ENCODE results near the gene RBMX2. TPM values are rescaled to one million over a fixed set of nuclear protein-coding genes. Genes with fewer than 3 reads are reported as not detected.

Gene RBMX2
- total and polyA plus RNA-seq, 3 donors from 2014 or later: 13.7 to 18.0 (median 14.1) TPM

GRCh38 chrX:130414800-130415199 is 13.0 kb downstream of the RBMX2 start:
- no peak for DNase-seq
- H3K36me3 ChIP-seq (ENCODE audit: low read depth, missing control alignments): no peaks in the 10 kb centered on the region
- H3K4me1 ChIP-seq: no peaks in the 10 kb centered on the region
- intact Hi-C loops (cut with DNase I; ENCODE audit: low total_unique reads): no loop called here
- no peaks in the 10 kb centered on the region for H3K27me3 ChIP-seq
- 96 to 100% methylated on average over 4 to 5 of the region's 5 CpGs for WGBS, 2 donors
- TF ChIP-seq CTCF (IDR thresholded peaks at IDR 0.05) (no peak), POLR2A (IDR thresholded peaks at IDR 0.05) (no peak)
- no peaks in the 10 kb centered on the region for H3K9me3 ChIP-seq
- no peak overlapping the region for H3K27ac ChIP-seq
- H3K4me3 ChIP-seq: no peak overlapping the region

GRCh38 chrX:130415201-130415600 is 13.4 kb downstream of the RBMX2 start:
- intact Hi-C loops (cut with DNase I; ENCODE audit: low total_unique reads): no loop called here
- WGBS, 2 donors: 84 to 93% methylated on average over 7 of the region's 7 CpGs
- Histone ChIP-seq H3K36me3 (ENCODE audit: low read depth, missing control alignments) (no peaks in the 10 kb centered on the region), H3K9me3 (no peaks in the 10 kb centered on the region), H3K27me3 (no peaks in the 10 kb centered on the region), H3K27ac (no peak overlapping the region), H3K4me1 (no peaks in the 10 kb centered on the region), H3K4me3 (no peak overlapping the region)
- DNase-seq: no peak
- TF ChIP-seq POLR2A (IDR thresholded peaks at IDR 0.05): no peak
- TF ChIP-seq CTCF (IDR thresholded peaks at IDR 0.05): no peak

- intact Hi-C loops (cut with DNase I; ENCODE audit: low total_unique reads): no loop called here
- DNase-seq: no peak
- Histone ChIP-seq H3K4me1 (no peaks in the 10 kb centered on the region), H3K4me3 (no peak overlapping the region), H3K9me3 (no peaks in the 10 kb centered on the region), H3K36me3 (ENCODE audit: low read depth, missing control alignments) (no peaks in the 10 kb centered on the region), H3K27me3 (no peaks in the 10 kb centered on the region), H3K27ac (no peak overlapping the region)
- TF ChIP-seq CTCF (IDR thresholded peaks at IDR 0.05) (no peak), POLR2A (IDR thresholded peaks at IDR 0.05) (no peak)
- WGBS, 2 donors: 94 to 100% methylated on average over 2 to 4 of the region's 4 CpGs
Measured at GRCh38 chrX:130416785-130417184, 15.0 kb downstream of the RBMX2 start.

- no peak overlapping the region for H3K4me3 ChIP-seq
- TF ChIP-seq CTCF (IDR thresholded peaks at IDR 0.05) (no peak), POLR2A (IDR thresholded peaks at IDR 0.05) (no peak)
Measured at GRCh38 chrX:130418066-130418465, 16.3 kb downstream of the RBMX2 start.

DNA sequence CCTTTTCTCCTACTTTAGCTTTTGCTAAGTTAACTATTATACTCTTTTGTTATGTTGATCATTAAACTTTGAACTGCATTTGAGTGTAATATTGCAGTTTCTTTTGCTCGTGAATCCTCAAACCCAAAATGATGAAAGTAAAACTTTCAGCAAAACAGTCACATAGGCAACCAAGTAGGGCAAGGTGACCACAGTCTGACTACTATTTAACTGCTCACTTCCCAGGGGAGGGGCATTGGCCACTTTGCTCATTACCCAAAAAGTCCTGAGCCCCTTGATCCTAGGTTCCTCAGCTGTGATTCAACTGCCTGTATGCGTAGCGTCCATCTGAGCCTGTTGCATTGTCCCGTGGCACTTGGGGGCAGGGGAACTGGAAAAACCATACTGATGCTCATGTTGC is 17.0 kb downstream of the RBMX2 start:
- Histone ChIP-seq H3K9me3 (no peaks in the 10 kb centered on the region), H3K27me3 (no peaks in the 10 kb centered on the region), H3K4me3 (no peak overlapping the region), H3K4me1 (no peaks in the 10 kb centered on the region), H3K36me3 (ENCODE audit: low read depth, missing control alignments) (no peaks in the 10 kb centered on the region), H3K27ac (no peak overlapping the region)
- intact Hi-C loops (cut with DNase I; ENCODE audit: low total_unique reads): no loop called here
- 77 to 100% methylated on average over 1 to 4 of the region's 4 CpGs for WGBS, 2 donors
- no peak for DNase-seq
- TF ChIP-seq POLR2A (IDR thresholded peaks at IDR 0.05) (no peak), CTCF (IDR thresholded peaks at IDR 0.05) (no peak)

More at GRCh38 chrX:130418066-130418465, 16.3 kb downstream of the RBMX2 start:
- Histone ChIP-seq H3K36me3 (ENCODE audit: low read depth, missing control alignments) (no peaks in the 10 kb centered on the region), H3K27me3 (no peaks in the 10 kb centered on the region), H3K27ac (no peak overlapping the region), H3K9me3 (no peaks in the 10 kb centered on the region), H3K4me1 (no peaks in the 10 kb centered on the region)
- no peak for DNase-seq
- intact Hi-C loops (cut with DNase I; ENCODE audit: low total_unique reads): no loop called here
- WGBS, 2 donors: 40 to 45% methylated on average over 2 of the region's 2 CpGs

Measured in testis (tissue), 3 donors.